ENCODE data around the gene SLC25A43.

SLC25A43 gene

GRCh38 chrX:119466970-119467369 is 67.8 kb downstream of the SLC25A43 start:
- H3K27me3 ChIP-seq (ENCODE audit: insufficient read depth, low read length): no peaks in the 10 kb centered on the region
- no peak for TF ChIP-seq CTCF (IDR thresholded peaks at IDR 0.05; ENCODE audit: low read length)
- no peak for TF ChIP-seq EZH2 (IDR thresholded peaks at IDR 0.05; ENCODE audit: borderline replicate concordance, low read length)

GRCh38 chrX:119467433-119467832 is 68.3 kb downstream of the SLC25A43 start:
- H3K27ac ChIP-seq (ENCODE audit: low read depth, low read length, poor library complexity, severe bottlenecking): no peak overlapping the region
- H3F3A ChIP-seq (ENCODE audit: insufficient read depth, low read length): no peaks in the 10 kb centered on the region
- H3K9me2 ChIP-seq (ENCODE audit: low read depth, low read length): no peaks in the 10 kb centered on the region
- peak overlapping the region; percentile 83 for H3K4me3 ChIP-seq (ENCODE audit: low read depth, low read length, poor library complexity, severe bottlenecking)
- peak overlapping the region; percentile 62 for H3K4me2 ChIP-seq (ENCODE audit: low read length)
- H2AFZ ChIP-seq (ENCODE audit: low read length): no peak overlapping the region
- H3K36me3 ChIP-seq (ENCODE audit: insufficient read depth, low read length): peaks cover 25% of the 10 kb centered on the region
- H3K9me3 ChIP-seq (ENCODE audit: low read length): no peaks in the 10 kb centered on the region
- TF ChIP-seq CTCF (IDR thresholded peaks at IDR 0.05; ENCODE audit: low read length) (no peak), EZH2 (IDR thresholded peaks at IDR 0.05; ENCODE audit: borderline replicate concordance, low read length) (no peak)
- H4K20me1 ChIP-seq (ENCODE audit: insufficient read depth, low read length): no peaks in the 10 kb centered on the region
- H3K9ac ChIP-seq (ENCODE audit: low read length): peak overlapping the region; percentile 51; the same call in 1 of the 2 replicates
- H3K4me1 ChIP-seq (ENCODE audit: insufficient read depth, low read length, severe bottlenecking): peaks cover 13% of the 10 kb centered on the region
- H3K79me2 ChIP-seq (ENCODE audit: insufficient read depth, low read length): no peaks in the 10 kb centered on the region
- H3K27me3 ChIP-seq (ENCODE audit: insufficient read depth, low read length): no peaks in the 10 kb centered on the region

More at GRCh38 chrX:119466970-119467369, 67.8 kb downstream of the SLC25A43 start:
- peaks cover 25% of the 10 kb centered on the region for H3K36me3 ChIP-seq (ENCODE audit: insufficient read depth, low read length)
- no peak overlapping the region for H3K9ac ChIP-seq (ENCODE audit: low read length)
- H3K27ac ChIP-seq (ENCODE audit: low read depth, low read length, poor library complexity, severe bottlenecking): no peak overlapping the region
- no peak overlapping the region for H2AFZ ChIP-seq (ENCODE audit: low read length)
- peaks cover 13% of the 10 kb centered on the region for H3K4me1 ChIP-seq (ENCODE audit: insufficient read depth, low read length, severe bottlenecking)
- H3F3A ChIP-seq (ENCODE audit: insufficient read depth, low read length): no peaks in the 10 kb centered on the region
- no peaks in the 10 kb centered on the region for H3K9me2 ChIP-seq (ENCODE audit: low read depth, low read length)
- no peaks in the 10 kb centered on the region for H3K9me3 ChIP-seq (ENCODE audit: low read length)
- H3K79me2 ChIP-seq (ENCODE audit: insufficient read depth, low read length): no peaks in the 10 kb centered on the region
- H3K4me3 ChIP-seq (ENCODE audit: low read depth, low read length, poor library complexity, severe bottlenecking): no peak overlapping the region
- no peaks in the 10 kb centered on the region for H4K20me1 ChIP-seq (ENCODE audit: insufficient read depth, low read length)
- H3K4me2 ChIP-seq (ENCODE audit: low read length): no peak overlapping the region

- H3K4me1 ChIP-seq (ENCODE audit: insufficient read depth, low read length, severe bottlenecking): peaks cover 13% of the 10 kb centered on the region
- no peaks in the 10 kb centered on the region for H3K9me3 ChIP-seq (ENCODE audit: low read length)
- H2AFZ ChIP-seq (ENCODE audit: low read length): no peak within 1 kb of the TSS
- peak within 1 kb of the TSS; percentile 91 for H3K4me2 ChIP-seq (ENCODE audit: low read length)
- H3K79me2 ChIP-seq (ENCODE audit: insufficient read depth, low read length): no peaks in the 10 kb centered on the region
- peaks cover 25% of the 10 kb centered on the region for H3K36me3 ChIP-seq (ENCODE audit: insufficient read depth, low read length)
- peak within 1 kb of the TSS; percentile 81 for H3K9ac ChIP-seq (ENCODE audit: low read length)
- H3K27ac ChIP-seq (ENCODE audit: low read depth, low read length, poor library complexity, severe bottlenecking): peak within 1 kb of the TSS; percentile 73
- peak within 1 kb of the TSS; percentile 83 for H3K4me3 ChIP-seq (ENCODE audit: low read depth, low read length, poor library complexity, severe bottlenecking)
- TF ChIP-seq EZH2 (IDR thresholded peaks at IDR 0.05; ENCODE audit: borderline replicate concordance, low read length) (no peak), CTCF (IDR thresholded peaks at IDR 0.05; ENCODE audit: low read length) (no peak)
- H3F3A ChIP-seq (ENCODE audit: insufficient read depth, low read length): no peaks in the 10 kb centered on the region
- H3K9me2 ChIP-seq (ENCODE audit: low read depth, low read length): no peaks in the 10 kb centered on the region
- no peaks in the 10 kb centered on the region for H4K20me1 ChIP-seq (ENCODE audit: insufficient read depth, low read length)
- no peaks in the 10 kb centered on the region for H3K27me3 ChIP-seq (ENCODE audit: insufficient read depth, low read length)
Observed at GRCh38 chrX:119467842-119468550, 68.9 kb downstream of the SLC25A43 start, which contains the start of gene SLC25A5. SLC25A5 (plus strand) TSS chrX:119468444; CDS start chrX:119468516, 72 bp downstream.

All from OCI-LY1 (cell line).